Measurements from ENCODE around the gene SLC9A5. TPM values are rescaled to one million over a fixed set of nuclear protein-coding genes. Genes with fewer than 3 reads are reported as not detected.

Gene SLC9A5
- polyA plus RNA-seq, 1 donor (not counting 4 experiments of a cell fraction or from before 2014, with no cell fraction given), result 0.51 TPM

GRCh38 chr16:67296420-67296819, 47.6 kb downstream of the SLC9A5 start:
- no peak for FAIRE-seq
- Histone ChIP-seq H3K79me2 (ENCODE audit: control insufficient read depth, insufficient read depth, low read length) (no peaks in the 10 kb centered on the region), H3K27ac (ENCODE audit: control insufficient read depth, insufficient read depth, low read length) (no peak overlapping the region), H3K36me3 (ENCODE audit: control insufficient read depth in 2 of 2, extremely low read depth in 1 of 2, insufficient read depth in 2 of 2, low read length in 2 of 2) (no peaks in the 10 kb centered on the region), H3K4me2 (ENCODE audit: control insufficient read depth, extremely low read depth, insufficient read depth, low read depth, low read length) (no peak overlapping the region), H2AFZ (ENCODE audit: control insufficient read depth, low read length) (no peak overlapping the region), H4K20me1 (ENCODE audit: control insufficient read depth, extremely low read depth, insufficient read depth, low read length) (no peaks in the 10 kb centered on the region), H3K9me3 (ENCODE audit: control insufficient read depth, low read depth, low read length) (no peaks in the 10 kb centered on the region), H3K27me3 (ENCODE audit: control insufficient read depth, extremely low read depth, insufficient read depth, low read length) (peaks cover 51% of the 10 kb centered on the region), H3K4me3 (ENCODE audit: control insufficient read depth in 2 of 3, extremely low read depth in 1 of 3, insufficient read depth in 2 of 3, low read depth in 1 of 3, low read length in 3 of 3) (no peak overlapping the region), H3K4me1 (ENCODE audit: control insufficient read depth, extremely low read depth, insufficient read depth, low read length) (no peaks in the 10 kb centered on the region), H3K9me1 (ENCODE audit: control insufficient read depth, extremely low read depth, insufficient read depth, low read length) (no peaks in the 10 kb centered on the region), H3K9ac (ENCODE audit: control insufficient read depth, extremely low read depth, insufficient read depth, low read length) (no peak overlapping the region)
- dilution Hi-C loops (cut with MboI; ENCODE audit: extremely low pct_ligation_motif_present, low sequenced_read_pairs), result no loop called here
- TF ChIP-seq EZH2 (IDR thresholded peaks at IDR 0.05; ENCODE audit: low read length), result no peak
- TF ChIP-seq CTCF (optimal IDR thresholded peaks at IDR 0.05 in 1 of 3, IDR thresholded peaks at IDR 0.05 in 1 of 3, conservative IDR thresholded peaks at IDR 0.05 in 1 of 3; ENCODE audit: extremely low read depth in 1 of 3, insufficient read depth in 2 of 3, low read length in 3 of 3), result no peak
- no peak for DNase-seq (ENCODE audit: low read depth, low spot score)

DNA sequence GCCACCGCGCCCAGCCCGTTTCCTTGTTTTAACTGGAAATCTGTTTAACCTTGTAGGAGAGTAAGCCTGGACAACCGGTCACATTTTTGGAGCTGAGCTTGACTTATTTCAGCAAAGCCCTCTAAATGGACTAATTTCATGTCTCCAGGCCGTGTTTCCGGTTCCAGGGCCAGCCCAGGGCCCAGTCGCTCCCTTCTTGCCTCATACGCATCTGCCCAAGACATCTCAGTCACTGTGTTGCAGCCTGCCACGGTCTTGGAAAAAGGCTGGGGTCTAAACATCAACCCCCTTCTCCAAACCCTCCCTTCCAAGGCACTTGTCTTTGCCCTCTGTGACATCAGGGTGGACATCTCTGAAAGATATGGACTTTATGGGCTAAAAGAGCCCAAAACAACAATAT, 49.5 kb downstream of the SLC9A5 start:
- no peak overlapping the region for H2AFZ ChIP-seq (ENCODE audit: control insufficient read depth, low read length)
- no peaks in the 10 kb centered on the region for H4K20me1 ChIP-seq (ENCODE audit: control insufficient read depth, extremely low read depth, insufficient read depth, low read length)
- FAIRE-seq (no peak), DNase-seq (ENCODE audit: low read depth, low spot score) (no peak)
- no peak overlapping the region for H3K4me3 ChIP-seq (ENCODE audit: control insufficient read depth in 2 of 3, extremely low read depth in 1 of 3, insufficient read depth in 2 of 3, low read depth in 1 of 3, low read length in 3 of 3)
- H3K36me3 ChIP-seq (ENCODE audit: control insufficient read depth in 2 of 2, extremely low read depth in 1 of 2, insufficient read depth in 2 of 2, low read length in 2 of 2), result no peaks in the 10 kb centered on the region
- TF ChIP-seq CTCF (optimal IDR thresholded peaks at IDR 0.05 in 1 of 3, IDR thresholded peaks at IDR 0.05 in 1 of 3, conservative IDR thresholded peaks at IDR 0.05 in 1 of 3; ENCODE audit: extremely low read depth in 1 of 3, insufficient read depth in 2 of 3, low read length in 3 of 3), result no peak
- TF ChIP-seq EZH2 (IDR thresholded peaks at IDR 0.05; ENCODE audit: low read length), result no peak
- no peak overlapping the region for H3K9ac ChIP-seq (ENCODE audit: control insufficient read depth, extremely low read depth, insufficient read depth, low read length)
- H3K27ac ChIP-seq (ENCODE audit: control insufficient read depth, insufficient read depth, low read length), result no peak overlapping the region
- H3K79me2 ChIP-seq (ENCODE audit: control insufficient read depth, insufficient read depth, low read length), result no peaks in the 10 kb centered on the region
- H3K9me1 ChIP-seq (ENCODE audit: control insufficient read depth, extremely low read depth, insufficient read depth, low read length), result no peaks in the 10 kb centered on the region
- no peak overlapping the region for H3K4me2 ChIP-seq (ENCODE audit: control insufficient read depth, extremely low read depth, insufficient read depth, low read depth, low read length)
- dilution Hi-C loops (cut with MboI; ENCODE audit: extremely low pct_ligation_motif_present, low sequenced_read_pairs), result no loop called here
- H3K9me3 ChIP-seq (ENCODE audit: control insufficient read depth, low read depth, low read length), result no peaks in the 10 kb centered on the region
- H3K27me3 ChIP-seq (ENCODE audit: control insufficient read depth, extremely low read depth, insufficient read depth, low read length), result peaks cover 47% of the 10 kb centered on the region
- no peaks in the 10 kb centered on the region for H3K4me1 ChIP-seq (ENCODE audit: control insufficient read depth, extremely low read depth, insufficient read depth, low read length)
